GM21825 (cell line): ENCODE measurements around the gene GLRA3.
"Not testable (repeated sequence)": the region's sequence is repeated elsewhere in the genome, so short reads cannot be mapped to it uniquely, and the experiment has no call there.

ENCODE experiments used
- ATAC-seq: cut with Tn5 transposase; IDR thresholded peaks from one replicate; pipeline ENCODE4 v1.9.1; 2021; ENCODE audit warnings: mild to moderate bottlenecking, moderate library complexity; ENCODE audit not compliant: unreplicated experiment

GLRA3 gene

GRCh38 chr4:174813292-174813691 lies 15.8 kb downstream of the GLRA3 start:
- no peak for ATAC-seq

- no peak for ATAC-seq
Observed at GRCh38 chr4:174810834-174811233, 18.2 kb downstream of the GLRA3 start.

- no peak for ATAC-seq
Observed at GRCh38 chr4:174808836-174809235, 20.2 kb downstream of the GLRA3 start.

GRCh38 chr4:174808119-174808518 lies 20.9 kb downstream of the GLRA3 start:
- no peak for ATAC-seq

- ATAC-seq = no peak
Observed at GRCh38 chr4:174805746-174806145, 23.3 kb downstream of the GLRA3 start.

- no peak for ATAC-seq
Observed at GRCh38 chr4:174794543-174795094, 34.4 kb downstream of the GLRA3 start.

GRCh38 chr4:174789657-174790056 lies 39.4 kb downstream of the GLRA3 start:
- no peak for ATAC-seq

GRCh38 chr4:174778274-174778986 lies 50.6 kb downstream of the GLRA3 start:
- ATAC-seq = not testable (repeated sequence)

- no peak for ATAC-seq
Observed at GRCh38 chr4:174775366-174775765, 53.7 kb downstream of the GLRA3 start.

- peak; percentile 84 for ATAC-seq
Observed at GRCh38 chr4:174764105-174764729, 64.8 kb downstream of the GLRA3 start.

- peak; percentile 59 for ATAC-seq
Observed at GRCh38 chr4:174763454-174764104, 65.5 kb downstream of the GLRA3 start.

GRCh38 chr4:174761451-174761850 lies 67.6 kb downstream of the GLRA3 start:
- ATAC-seq = no peak

GRCh38 chr4:174757736-174758135 lies 71.3 kb downstream of the GLRA3 start:
- ATAC-seq = no peak

- ATAC-seq = no peak
Observed at GRCh38 chr4:174753021-174753420, 76.0 kb downstream of the GLRA3 start.

- ATAC-seq = no peak
Observed at GRCh38 chr4:174752026-174752425, 77.0 kb downstream of the GLRA3 start.

- no peak for ATAC-seq
Observed at GRCh38 chr4:174749091-174749490, 80.0 kb downstream of the GLRA3 start.

- no peak for ATAC-seq
Observed at GRCh38 chr4:174746710-174747109, 82.3 kb downstream of the GLRA3 start.

GRCh38 chr4:174742561-174742960 lies 86.5 kb downstream of the GLRA3 start:
- ATAC-seq = no peak

GRCh38 chr4:174739576-174739975 lies 89.5 kb downstream of the GLRA3 start:
- ATAC-seq = no peak

GRCh38 chr4:174734181-174734580 lies 94.9 kb downstream of the GLRA3 start:
- ATAC-seq = no peak

GRCh38 chr4:174717828-174718227 lies 111.2 kb downstream of the GLRA3 start:
- ATAC-seq = no peak
